ENCODE measurements around the gene ATG9B.

ATG9B gene

DNA sequence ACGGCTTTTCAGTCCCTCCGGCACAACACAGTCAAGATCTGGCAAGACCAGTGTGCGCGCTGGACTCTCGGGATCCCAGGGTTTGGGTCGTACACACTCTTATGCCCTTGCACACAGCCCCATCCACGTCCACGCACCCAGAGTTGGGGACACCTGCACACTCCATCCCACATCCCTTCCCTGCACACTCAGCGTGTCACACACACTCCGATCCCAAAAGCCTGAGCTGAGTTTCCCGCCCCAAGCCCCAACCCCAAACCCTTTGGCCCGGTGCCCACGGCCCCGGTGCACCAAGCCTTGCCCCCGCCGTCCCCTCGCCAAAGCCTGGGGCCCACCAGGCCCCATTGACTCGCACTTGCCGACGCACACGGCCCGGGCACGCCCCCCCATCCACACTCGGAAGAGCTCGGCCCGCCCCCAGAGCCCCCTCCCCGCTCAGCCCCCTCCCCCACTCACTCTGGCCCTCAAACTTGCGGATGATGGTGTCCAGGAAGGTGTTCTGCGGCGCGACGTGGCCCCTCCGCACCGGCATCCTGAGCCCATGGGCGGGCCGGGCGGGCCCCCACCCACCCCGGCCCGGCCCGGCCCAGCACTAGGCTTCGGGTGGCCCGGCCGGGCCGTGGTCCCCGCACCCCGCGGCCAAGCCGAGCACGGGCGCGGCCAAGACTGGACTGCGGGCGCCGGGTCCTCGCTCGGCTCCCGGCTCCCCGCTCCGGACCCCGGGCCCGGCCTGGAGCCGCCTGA lies 46.7 kb downstream of the ATG9B start:
- no peak for DNase-seq

DNA sequence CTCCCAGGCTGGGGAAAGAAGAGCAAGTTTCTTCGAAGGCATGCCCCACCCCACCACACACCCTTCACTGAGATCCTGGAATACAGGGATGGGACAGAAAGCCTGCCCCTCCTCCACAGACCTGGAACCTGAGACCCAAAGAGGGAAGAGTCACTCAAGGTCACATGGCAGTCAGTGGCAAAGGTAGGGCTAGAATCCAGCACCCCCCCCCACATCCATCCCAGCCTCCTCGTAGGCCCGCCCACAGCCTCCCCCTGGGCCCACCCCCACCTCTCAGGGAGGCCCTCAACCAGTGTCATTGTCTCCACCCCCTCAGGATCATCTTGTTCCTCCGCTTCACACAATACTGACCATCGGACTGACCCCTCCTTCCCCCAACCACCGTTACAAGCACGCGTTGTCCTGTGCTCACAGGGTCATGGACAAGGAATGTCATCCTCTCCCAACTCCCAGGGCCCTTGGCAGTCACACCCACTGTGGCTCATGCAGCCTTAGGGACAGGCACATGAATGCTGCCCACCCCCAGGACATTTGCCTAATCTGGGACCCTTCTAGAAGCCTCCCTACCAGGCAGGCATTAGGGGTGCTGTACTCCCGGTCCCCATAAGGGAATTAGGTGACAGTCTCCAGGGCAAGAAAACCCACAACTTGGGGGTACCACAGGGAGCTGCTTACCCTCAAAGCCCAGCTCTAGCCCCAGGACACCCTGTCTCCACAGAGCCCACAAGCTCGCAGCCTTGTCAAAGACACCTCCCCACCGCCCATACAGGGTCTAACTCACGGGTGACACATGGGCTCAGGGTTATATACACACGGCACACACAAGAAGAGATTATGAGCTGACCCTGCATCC lies 47.5 kb downstream of the ATG9B start:
- DNase-seq: no peak

DNA sequence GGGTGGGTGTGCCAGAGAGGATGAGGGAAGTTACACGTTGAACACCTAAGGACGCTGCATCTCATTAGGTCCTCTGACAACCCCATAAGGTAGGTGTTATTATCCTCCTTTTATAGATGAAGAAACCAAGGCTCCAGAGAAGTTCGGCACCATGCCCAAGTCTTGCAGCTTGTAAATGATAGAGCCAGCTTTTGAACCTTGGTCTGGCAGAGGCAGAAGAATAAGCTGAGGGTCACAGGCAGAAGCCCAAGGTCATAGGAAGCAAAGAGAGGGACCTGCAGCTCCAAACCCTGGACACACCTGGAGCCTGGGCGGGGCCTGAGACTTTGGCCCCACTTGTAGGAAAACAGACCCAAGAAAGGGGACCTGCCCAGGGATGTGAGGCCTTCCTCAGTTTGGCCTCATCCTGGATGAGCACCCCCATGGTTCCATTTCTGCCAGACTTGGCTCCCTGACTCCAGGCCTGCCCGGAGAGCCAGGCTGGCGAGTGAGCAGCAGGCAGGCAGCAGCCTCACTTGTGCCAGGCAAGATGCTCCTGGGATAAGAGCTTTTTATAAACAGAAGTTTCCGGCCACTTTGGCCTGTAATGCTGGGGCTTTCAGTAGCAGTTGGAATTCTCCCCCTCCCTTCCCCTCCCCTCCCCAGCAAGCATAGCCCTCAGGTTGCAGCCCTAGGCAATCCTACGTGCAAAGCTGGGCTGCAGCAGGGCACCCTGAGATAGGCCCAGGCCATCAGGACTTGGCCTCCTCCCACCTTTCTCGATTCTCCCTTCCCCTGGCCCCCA lies 48.6 kb downstream of the ATG9B start:
- no peak for DNase-seq

DNA sequence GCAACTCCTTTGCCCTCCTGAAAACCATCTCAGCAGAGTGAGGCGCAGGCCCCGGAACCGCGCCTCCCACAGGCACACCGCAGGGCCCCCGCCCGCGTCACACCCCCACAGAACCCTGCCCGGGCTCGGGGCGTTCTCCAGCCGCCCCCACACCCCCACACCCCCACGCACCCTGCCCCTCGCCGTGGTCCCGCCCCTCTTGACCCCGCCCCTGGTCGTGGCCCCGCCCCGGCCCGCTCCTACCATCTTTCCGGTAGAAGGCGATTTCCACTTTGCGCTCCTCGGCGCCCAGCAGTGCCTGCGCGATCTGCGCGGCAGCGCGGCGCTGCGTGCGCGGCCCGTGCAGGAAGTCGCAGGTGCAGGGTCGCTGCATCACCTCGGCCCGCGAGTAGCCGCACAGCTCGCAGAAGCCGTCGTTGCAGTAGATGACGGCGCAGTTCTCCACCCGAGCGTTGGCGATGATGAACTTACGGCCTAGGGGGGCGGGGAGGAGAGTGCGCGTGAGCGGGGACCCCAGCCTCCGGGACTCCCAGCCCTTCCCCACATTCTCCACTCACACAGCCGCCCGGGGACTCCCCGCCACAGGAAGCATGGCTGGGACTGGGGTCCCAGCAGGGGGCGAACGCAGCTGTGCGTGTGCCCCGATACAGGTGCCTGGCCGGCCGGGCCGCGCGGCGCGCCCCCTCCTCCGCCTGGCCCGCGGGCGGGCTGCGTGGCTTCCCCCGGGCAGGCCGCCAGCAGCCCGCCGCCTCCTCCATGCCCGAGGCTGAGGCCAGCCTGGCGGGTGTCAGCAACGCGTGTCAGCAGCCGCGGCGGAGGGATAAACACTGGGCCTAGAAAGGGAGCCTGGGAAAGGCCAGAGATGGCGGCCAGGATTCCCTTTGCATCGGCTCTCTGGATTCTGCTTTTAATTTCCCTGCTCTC lies 49.6 kb downstream of the ATG9B start:
- DNase-seq: peak; percentile 77

DNA sequence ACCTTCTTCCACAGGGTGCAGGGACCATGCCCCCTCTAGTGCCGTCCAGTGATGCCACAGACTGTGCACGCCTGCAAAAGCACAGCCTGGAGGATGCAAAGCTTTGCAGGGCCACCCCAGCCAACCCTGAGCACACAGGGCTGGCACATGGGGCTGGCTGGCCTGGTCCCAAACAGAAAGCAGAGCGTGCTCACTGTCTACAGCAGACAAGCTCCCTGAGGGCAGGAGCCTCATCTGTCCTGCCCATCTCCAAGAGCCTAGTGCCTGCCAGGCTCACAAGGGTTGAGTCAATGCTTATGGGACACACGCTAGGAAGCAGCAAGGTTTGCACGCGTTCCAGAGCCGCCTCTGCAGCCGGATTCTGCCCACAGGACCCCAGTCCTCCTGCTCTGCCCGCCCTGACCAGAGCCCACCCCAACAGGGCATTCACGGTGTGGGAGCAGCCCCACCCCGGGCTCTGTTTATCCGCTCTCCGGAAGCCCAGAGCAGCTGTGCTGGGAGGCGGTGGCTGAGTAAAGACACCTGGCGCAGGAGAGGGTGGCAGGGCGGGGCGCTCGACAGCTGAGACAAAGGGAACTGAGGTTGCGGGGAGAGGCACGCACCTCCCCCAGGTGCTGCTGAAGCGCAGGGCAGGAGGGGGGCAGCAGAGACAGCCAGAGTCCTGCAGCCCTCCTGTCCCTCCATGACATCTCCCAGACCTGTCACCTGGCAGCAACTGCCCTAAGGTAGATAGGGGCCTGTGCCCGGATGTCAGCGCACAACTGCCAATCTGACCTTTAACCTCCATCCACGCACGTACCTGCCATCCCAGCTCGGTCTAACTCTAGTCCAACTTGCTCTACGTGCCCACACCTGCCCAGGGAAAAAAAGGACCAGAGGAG lies 50.5 kb downstream of the ATG9B start:
- no peak for DNase-seq

DNA sequence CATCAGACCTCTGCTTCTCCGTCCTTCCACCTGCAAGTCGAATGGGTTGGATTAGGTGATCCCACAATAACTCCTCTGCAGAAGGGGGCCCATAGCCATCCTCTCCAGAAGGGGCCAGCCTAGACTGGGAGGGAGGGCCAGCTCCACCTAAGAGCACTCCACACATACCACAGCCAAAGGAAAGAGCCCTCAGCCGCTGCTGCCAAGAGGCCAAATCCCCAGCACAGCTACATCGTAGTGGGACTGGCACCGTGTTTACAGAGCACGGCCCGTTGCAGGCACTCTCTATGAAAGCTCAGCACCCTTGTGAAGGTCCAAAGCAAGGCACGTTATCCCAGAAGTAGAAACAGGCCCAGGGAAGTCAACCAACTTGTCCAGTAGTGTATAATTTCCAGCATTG lies 51.6 kb downstream of the ATG9B start:
- DNase-seq: no peak

DNA sequence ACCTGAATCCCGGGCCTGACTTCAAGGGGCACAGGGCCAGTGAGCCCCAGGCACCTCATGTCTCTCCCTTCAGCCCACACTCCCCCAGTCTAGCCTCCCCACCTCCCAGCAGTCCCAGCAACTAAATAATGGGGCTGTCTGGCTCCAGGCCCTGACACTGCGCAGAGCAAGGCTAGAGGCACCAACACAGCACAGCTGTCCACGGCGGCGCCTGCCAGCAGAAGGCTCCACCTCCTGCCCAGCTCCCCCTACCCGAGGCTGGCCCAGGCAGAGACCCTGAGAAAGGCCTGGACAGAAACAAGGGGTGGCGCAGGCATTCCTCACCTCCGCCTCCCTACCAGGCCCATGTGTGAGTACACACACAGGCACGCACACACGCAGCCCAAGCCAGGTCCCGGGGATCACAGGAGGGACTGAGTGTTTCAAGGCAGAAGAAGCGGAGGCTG lies 52.2 kb downstream of the ATG9B start:
- no peak for DNase-seq

DNA sequence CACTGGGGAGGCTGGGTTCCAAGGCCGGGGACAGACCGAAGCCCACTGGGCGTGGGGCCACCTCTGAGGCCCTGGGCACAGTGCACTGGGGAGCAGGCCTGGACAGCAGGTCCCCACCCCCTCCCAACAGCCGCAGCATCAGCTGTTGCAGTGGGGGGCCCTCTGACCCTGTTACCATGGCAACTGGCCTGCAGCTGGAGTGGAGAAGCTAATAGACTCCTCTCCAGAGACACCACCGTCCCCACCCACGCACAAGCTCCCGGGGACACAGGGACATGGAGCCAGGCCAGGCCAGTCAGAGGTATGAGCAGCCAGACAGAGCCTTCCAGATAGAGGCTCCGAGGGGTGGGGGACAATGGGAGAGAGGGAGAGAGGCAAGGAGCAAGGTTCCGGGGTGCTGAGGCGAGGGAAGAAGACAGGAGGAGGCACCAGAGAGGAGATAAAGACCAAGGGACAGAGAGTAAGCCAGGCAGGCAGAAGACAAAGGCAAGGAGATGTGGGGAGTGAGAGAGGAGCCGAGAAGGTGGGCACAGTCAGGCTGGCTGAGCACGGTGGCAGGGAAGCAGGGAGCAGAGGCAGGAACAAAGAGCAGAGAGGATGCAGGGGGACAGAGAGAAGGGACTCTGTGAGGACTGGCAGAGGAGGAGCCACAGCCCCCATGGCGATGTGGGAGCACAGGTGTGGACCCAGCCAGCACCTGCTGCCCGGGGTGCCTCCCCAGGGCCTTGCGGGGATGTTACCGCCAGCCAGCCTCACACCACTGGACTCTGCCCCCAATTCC lies 52.9 kb downstream of the ATG9B start:
- DNase-seq: no peak

DNA sequence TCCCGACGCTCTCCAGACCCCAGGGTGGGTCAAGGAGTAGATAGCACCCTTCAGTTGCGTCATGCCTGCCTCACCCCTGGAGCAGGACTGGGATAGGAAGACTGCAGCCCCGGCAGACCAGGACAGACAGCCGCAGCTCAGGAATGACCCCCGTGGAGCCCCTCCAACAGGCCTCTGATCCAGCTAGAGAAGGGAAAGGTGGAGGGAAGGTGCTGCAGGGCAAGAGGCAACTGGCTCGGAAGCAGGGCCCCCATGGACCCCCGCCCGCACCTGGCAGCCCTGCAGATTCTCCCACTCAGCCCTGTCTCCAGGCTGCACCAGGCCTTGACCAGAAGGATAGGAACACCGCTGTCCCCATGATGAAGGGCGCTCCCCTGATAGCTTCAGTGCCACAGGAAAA lies 53.9 kb downstream of the ATG9B start:
- DNase-seq: no peak

DNA sequence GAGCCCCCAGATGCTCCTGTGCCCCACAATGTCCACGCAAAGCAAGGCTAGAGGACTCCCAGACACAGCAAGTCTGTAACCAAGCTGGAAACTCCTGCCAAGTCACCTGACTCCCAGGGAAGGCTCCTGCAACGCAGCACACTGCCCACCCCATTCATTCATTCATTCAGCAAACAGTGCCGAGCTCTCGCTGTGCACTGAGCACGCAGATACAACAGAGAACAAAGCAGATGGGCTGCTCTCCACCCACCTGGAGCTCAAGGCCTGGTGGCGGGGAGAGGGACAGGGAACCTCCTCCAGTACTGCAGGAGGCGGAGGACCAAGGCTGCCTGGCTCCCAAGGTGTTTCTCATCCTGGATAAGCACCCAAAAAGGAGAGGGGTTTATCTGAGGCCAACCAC lies 54.8 kb downstream of the ATG9B start:
- no peak for DNase-seq

DNA sequence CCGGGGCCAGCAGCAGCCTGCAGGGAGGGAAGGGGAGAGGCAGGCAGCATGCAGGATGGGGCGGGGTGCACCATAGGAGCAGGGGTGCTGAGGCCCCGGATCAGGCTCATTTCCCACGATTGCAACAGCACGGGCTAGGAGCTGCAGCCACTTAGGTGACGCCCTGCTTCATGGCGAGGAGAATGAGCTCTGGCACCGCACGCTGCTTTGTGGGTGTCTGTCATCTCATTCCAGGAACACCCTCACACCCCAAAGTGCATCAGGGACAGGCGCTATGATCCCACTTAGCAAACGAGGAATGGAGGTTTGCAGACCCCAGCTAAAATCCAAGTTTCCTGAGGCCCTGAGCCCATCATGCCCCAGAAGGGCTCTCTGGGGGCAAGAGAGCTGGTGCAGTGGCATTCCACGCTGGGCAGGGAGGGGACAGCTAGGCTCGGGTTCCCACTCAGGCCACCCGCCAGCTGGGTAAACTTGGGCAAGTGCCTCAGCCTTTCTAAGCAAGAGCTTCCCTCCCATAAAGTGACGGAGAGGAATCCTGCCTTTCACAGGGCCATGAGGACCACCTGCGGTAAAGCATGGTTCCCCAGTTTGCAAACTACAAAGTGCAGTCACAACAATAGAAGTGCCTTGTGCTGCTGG lies 55.4 kb downstream of the ATG9B start:
- no peak for DNase-seq

DNA sequence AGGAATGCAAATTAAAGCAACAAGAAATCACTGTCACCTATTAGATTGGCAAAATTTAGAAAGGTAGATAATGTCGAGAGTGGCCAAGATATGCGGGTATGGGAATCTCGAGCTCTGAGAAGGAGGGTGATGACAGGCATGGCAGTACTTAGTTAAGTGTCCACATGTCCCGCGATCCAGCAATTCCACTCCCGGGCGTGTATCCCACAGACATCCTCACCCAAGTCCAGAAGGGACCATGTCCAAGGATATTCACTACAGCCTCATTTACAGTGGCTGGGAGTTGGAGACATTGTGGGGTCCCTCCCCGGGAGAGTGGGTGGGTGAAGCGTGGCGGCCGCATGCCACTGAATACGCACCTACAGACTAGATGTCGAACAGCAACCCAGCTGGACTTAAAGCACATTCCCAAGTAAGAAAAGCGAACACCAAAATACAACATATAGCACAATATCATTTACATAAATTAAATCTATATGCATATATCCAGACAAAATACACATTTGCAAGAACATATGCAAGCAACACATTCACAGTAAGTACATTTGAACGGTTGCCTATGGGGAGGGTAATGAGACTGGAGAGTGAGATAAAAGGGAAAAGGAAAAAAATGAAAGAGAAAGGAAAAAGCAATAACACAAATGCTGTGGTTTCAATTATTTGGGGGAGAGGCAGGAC lies 56.1 kb downstream of the ATG9B start:
- no peak for DNase-seq

DNA sequence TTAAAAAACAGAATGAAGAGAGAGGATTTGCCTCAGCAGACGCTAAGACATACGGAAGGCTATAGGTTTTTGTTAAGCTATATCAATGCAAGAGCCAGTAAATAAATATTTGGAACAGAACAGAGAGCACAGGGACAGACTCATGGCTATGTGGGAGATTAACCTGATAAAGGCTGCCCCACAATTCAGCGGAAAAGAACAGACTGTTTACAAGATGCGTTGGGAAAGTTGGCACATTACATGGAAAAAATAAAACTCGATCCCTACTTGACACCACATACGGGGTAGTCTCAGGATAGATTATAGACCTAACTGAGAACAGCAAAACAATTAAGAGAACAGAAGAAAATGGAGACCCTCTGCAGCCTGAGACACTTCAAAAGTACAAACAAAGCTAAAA lies 56.9 kb downstream of the ATG9B start:
- no peak for DNase-seq

DNA sequence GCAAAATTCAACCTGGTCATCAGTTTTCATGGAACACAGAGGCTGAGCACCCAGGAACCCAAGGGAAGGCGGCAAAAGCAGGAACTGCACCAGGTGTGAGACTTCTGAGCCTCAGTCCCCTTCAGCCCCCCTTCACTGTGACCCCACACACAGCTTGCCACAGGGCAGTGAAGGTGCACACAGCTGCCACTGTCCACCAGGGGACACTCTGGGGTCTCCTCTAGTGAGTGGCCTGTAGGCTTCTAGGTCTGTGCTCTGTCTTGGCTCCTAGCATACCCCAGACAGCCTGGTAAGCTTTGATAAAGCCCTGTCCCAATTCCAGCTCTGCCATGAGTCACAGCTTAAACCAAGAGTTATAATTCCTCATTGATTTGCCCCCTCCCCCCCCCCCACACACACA lies 58.3 kb downstream of the ATG9B start:
- no peak for DNase-seq

DNA sequence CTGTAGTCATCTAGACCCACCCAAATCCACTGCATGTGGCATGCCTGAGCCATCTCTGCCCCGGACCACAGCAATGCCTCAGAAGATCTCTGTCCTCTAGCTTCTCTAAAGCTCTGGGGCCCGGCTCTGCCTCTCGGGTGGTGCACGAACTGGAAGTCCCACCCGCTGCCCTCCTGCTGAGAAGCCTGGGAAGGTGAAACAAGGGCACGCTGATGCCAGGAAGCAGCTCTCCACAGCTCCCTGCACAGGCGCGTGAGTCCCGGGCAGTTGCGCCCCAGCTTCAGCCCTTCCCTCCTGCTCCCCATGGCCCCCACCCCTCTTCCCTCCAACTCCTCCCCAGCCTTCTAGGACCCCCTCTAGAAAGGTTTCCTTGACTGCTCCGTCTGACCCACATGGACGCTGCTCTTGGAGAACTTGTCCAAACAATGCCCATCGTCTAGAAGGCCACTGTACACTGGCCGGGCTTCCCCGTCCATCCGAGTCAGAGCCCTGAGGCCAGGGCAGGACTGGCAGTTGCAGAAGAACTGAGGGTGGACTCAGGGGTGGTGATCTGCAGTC lies 58.9 kb downstream of the ATG9B start:
- DNase-seq: no peak

Data from activated naive CD4-positive, alpha-beta T cell treated with anti-CD3 and anti-CD28 coated beads, Interleukin-2, amount 50 U/mL, for 16 hours (primary cell).